ENCODE measurements around the gene PAQR3. TPM values are rescaled to one million over a fixed set of nuclear protein-coding genes. Genes with fewer than 3 reads are reported as not detected.

The PAQR3 gene
- total and polyA plus RNA-seq, 2 of the 8 experiments (the other 6 are each of a cell fraction or from before 2014, with no cell fraction given): 28.9 to 35.2 TPM

- no peak overlapping the region for H3K14ac ChIP-seq (ENCODE audit: insufficient read length)
- H4K5ac ChIP-seq (ENCODE audit: insufficient read length, low read depth, low read length): no peak overlapping the region
- no peak overlapping the region for H3K4me2 ChIP-seq (ENCODE audit: insufficient read depth in 1 of 2, low read depth in 2 of 2, low read length in 2 of 2)
- H3K27me3 ChIP-seq (replicated peaks in 1 of 4; ENCODE audit: control insufficient read depth in 3 of 4, extremely low read depth in 1 of 4, insufficient read depth in 3 of 4, low read length in 3 of 4): no peaks in the 10 kb centered on the region
- ChIA-PET POLR2A (ENCODE audit: partially characterized antibody) (no interaction called here), CTCF (ENCODE audit: partially characterized antibody) (no interaction called here)
- no peak overlapping the region for H3K9ac ChIP-seq (replicated peaks in 1 of 4; ENCODE audit: extremely low read depth in 1 of 4, low read depth in 3 of 4, low read length in 3 of 4)
- no peak overlapping the region for H4K91ac ChIP-seq (replicated peaks; ENCODE audit: insufficient read length, low read length)
- H4K20me1 ChIP-seq (replicated peaks in 1 of 2; ENCODE audit: control insufficient read depth in 1 of 2, insufficient read depth in 2 of 2, low read length in 2 of 2): no peaks in the 10 kb centered on the region
- H3K4me3 ChIP-seq (ENCODE audit: extremely low read depth in 1 of 4, insufficient read depth in 2 of 4, low read depth in 3 of 4, low read length in 4 of 4): no peak overlapping the region
- H2BK12ac ChIP-seq (ENCODE audit: low read depth, low read length): no peak overlapping the region
- no peaks in the 10 kb centered on the region for H3K79me2 ChIP-seq (ENCODE audit: control insufficient read depth in 1 of 2, insufficient read depth in 2 of 2, low read length in 2 of 2)
- no peaks in the 10 kb centered on the region for H3K9me3 ChIP-seq (ENCODE audit: insufficient read depth in 2 of 2, low read depth in 1 of 2, low read length in 1 of 2)
- H3K4me1 ChIP-seq (replicated peaks in 1 of 4; ENCODE audit: control insufficient read depth in 3 of 4, insufficient read depth in 4 of 4, low read length in 3 of 4): no peaks in the 10 kb centered on the region; a peak in 1 of 7 replicates
- no peak overlapping the region for H3K4ac ChIP-seq (replicated peaks; ENCODE audit: insufficient read length, low read depth, low read length)
- H3K18ac ChIP-seq (ENCODE audit: extremely low read depth, low read length): no peak overlapping the region
- DNase-seq (ENCODE audit: low read depth in 1 of 2, low spot score in 2 of 2) (no peak), FAIRE-seq (no peak)
- H2BK15ac ChIP-seq (ENCODE audit: low read length): no peak overlapping the region
- no peak overlapping the region for H3K56ac ChIP-seq (replicated peaks; ENCODE audit: insufficient read length, low read depth, low read length)
- peaks cover 0 to 6% (median 0%) of the 10 kb centered on the region in 4 experiments; a peak in 2 of 8 replicates for H3K36me3 ChIP-seq (ENCODE audit: control insufficient read depth in 2 of 4, insufficient read depth in 4 of 4, low read length in 3 of 4)
- no peak overlapping the region for H3K27ac ChIP-seq (ENCODE audit: low read depth, low read length)
- no peak overlapping the region for H2BK120ac ChIP-seq (replicated peaks; ENCODE audit: low read depth, low read length)
- TF ChIP-seq CHD1 (IDR thresholded peaks at IDR 0.05; ENCODE audit: low read depth, low read length): no peak
- no peak for TF ChIP-seq SIX5 (IDR thresholded peaks at IDR 0.05; ENCODE audit: low read depth, low read length)
- TF ChIP-seq SIRT6 (IDR thresholded peaks at IDR 0.05; ENCODE audit: low read length): no peak
- TF ChIP-seq, protein P1, sequence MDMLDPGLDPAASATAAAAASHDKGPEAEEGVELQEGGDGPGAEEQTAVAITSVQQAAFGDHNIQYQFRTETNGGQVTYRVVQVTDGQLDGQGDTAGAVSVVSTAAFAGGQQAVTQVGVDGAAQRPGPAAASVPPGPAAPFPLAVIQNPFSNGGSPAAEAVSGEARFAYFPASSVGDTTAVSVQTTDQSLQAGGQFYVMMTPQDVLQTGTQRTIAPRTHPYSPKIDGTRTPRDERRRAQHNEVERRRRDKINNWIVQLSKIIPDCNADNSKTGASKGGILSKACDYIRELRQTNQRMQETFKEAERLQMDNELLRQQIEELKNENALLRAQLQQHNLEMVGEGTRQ (IDR thresholded peaks at IDR 0.05; ENCODE audit: low read length): no peak
- no peak for TF ChIP-seq CHD2 (IDR thresholded peaks at IDR 0.05; ENCODE audit: low read length)
- TF ChIP-seq SUZ12 (IDR thresholded peaks at IDR 0.05; ENCODE audit: low read length): no peak
- no peak for TF ChIP-seq BRCA1 (IDR thresholded peaks at IDR 0.05; ENCODE audit: low read depth, low read length)
- no peak for TF ChIP-seq GTF2F1 (IDR thresholded peaks at IDR 0.05; ENCODE audit: borderline replicate concordance, low read depth, low read length)
- no peak for TF ChIP-seq KDM4A (IDR thresholded peaks at IDR 0.05; ENCODE audit: low read depth, low read length, severe bottlenecking)
- no peak for TF ChIP-seq SP1 (IDR thresholded peaks at IDR 0.05; ENCODE audit: low read depth, low read length)
- TF ChIP-seq CBX5 (IDR thresholded peaks at IDR 0.05; ENCODE audit: low read depth, low read length): no peak
- no peak for TF ChIP-seq BACH1 (IDR thresholded peaks at IDR 0.05; ENCODE audit: low read length)
- no peak overlapping the region for H2BK5ac ChIP-seq (ENCODE audit: low read depth, low read length)
- no peaks in the 10 kb centered on the region for H3K23me2 ChIP-seq (ENCODE audit: low read depth, low read length)
- H3K23ac ChIP-seq (ENCODE audit: insufficient read length): no peak overlapping the region
- no peak overlapping the region for H2BK20ac ChIP-seq (ENCODE audit: low read length)
- no peak overlapping the region for H2AFZ ChIP-seq (ENCODE audit: low read length)
- H3K79me1 ChIP-seq (ENCODE audit: low read depth, low read length): no peaks in the 10 kb centered on the region
- H2AK5ac ChIP-seq (ENCODE audit: low read depth, low read length): no peak overlapping the region
- H4K8ac ChIP-seq (ENCODE audit: extremely low read depth, insufficient read depth, low read length): no peak overlapping the region
These were observed 58.3 kb downstream of the PAQR3 start for GRCh38 chr4:78880874-78881492.

Measured in H1 (cell line).